Gastroesophageal sphincter (tissue), 3 donors: ENCODE results near the gene OR4K2.

ENCODE experiments used
- POLR2A ChIP-seq, 2 donors: fragments of 450-650 bp; IDR thresholded peaks; one replicate each; pipeline ENCODE4 v1.6.1; 2017; ENCODE audit warnings: antibody characterized with exemption in 2 of 2, mild to moderate bottlenecking in 2 of 2, moderate library complexity in 1 of 2
- TF ChIP-seq, protein P1 (sequence below), 4 experiments: fragments of 200-600 bp in 2 of 4; fragments of 450-650 bp in 2 of 4; sonication (generic) in 1 of 4; IDR thresholded peaks; one replicate each; pipeline ENCODE4 v1.5.1; 2017 to 2019; ENCODE audit warnings: antibody characterized with exemption in 4 of 4, mild to moderate bottlenecking in 2 of 4, moderate library complexity in 2 of 4

DNA sequence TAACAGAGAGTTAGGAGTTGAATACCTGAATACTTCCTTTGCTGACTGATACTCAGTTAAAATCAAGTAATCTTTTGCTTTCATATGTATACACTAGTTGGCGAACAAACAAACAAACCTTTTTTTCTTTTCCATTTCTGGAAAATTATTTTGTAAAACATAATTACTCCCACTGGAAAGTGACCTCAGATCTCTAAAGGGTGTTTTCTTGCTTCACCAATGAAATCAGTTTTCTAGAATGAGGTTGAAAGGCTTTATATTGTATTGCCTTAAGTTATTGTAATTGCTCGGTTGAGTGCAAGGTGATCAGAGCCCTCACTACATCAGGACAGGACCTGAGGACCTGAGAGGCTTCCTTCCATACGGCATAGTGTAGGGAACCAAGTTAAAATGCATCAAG lies 55.7 kb downstream of the OR4K2 start, which contains the start of gene OR4K1:
- TF ChIP-seq, protein P1, sequence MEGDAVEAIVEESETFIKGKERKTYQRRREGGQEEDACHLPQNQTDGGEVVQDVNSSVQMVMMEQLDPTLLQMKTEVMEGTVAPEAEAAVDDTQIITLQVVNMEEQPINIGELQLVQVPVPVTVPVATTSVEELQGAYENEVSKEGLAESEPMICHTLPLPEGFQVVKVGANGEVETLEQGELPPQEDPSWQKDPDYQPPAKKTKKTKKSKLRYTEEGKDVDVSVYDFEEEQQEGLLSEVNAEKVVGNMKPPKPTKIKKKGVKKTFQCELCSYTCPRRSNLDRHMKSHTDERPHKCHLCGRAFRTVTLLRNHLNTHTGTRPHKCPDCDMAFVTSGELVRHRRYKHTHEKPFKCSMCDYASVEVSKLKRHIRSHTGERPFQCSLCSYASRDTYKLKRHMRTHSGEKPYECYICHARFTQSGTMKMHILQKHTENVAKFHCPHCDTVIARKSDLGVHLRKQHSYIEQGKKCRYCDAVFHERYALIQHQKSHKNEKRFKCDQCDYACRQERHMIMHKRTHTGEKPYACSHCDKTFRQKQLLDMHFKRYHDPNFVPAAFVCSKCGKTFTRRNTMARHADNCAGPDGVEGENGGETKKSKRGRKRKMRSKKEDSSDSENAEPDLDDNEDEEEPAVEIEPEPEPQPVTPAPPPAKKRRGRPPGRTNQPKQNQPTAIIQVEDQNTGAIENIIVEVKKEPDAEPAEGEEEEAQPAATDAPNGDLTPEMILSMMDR (IDR thresholded peaks at IDR 0.05): no peak
- TF ChIP-seq POLR2A (IDR thresholded peaks at IDR 0.05): no peak
